Progenitor cell of endocrine pancreas (in vitro differentiated cells): ENCODE measurements around the gene CAMSAP1. TPM values are rescaled to one million over a fixed set of nuclear protein-coding genes. Genes with fewer than 3 reads are reported as not detected.
A peak's percentile ranks its signal among the peaks of the same experiment; 100 is the strongest.

Experiments
- DNase-seq: peaks from one replicate; pipeline ENCODE4 v3.0.0; 2021; ENCODE audit warnings: low spot score; ENCODE audit not compliant: unreplicated experiment
- H3K27ac Mint-ChIP-seq: 2 replicates; pipeline ENCODE4 v1.8.0; 2021; ENCODE audit warnings: mild to moderate bottlenecking, moderate library complexity, mixed read lengths
- H3K27me3 Mint-ChIP-seq: 2 replicates; pipeline ENCODE4 v1.8.0; 2021; ENCODE audit warnings: mixed read lengths
- H3K36me3 Mint-ChIP-seq: 2 replicates; pipeline ENCODE4 v1.8.0; 2022; ENCODE audit warnings: mixed read lengths; ENCODE audit not compliant: insufficient read depth
- H3K4me1 Mint-ChIP-seq: 2 replicates; pipeline ENCODE4 v1.8.0; 2021; ENCODE audit warnings: low read depth, mixed read lengths
- H3K4me3 Mint-ChIP-seq: 2 replicates; pipeline ENCODE4 v1.8.0; 2021; ENCODE audit warnings: low read depth, mild to moderate bottlenecking, moderate library complexity, mixed read lengths
- H3K9me3 Mint-ChIP-seq: 2 replicates; pipeline ENCODE4 v1.8.0; 2021; ENCODE audit warnings: low read depth, mixed read lengths
- total RNA-seq: library from RNA; stranded (reverse); gene quantifications from 2 replicates; pipeline ENCODE4 v1.2.1, GENCODE V29; 2021
- TF ChIP-seq, protein P1 (sequence below): fragments of 200-600 bp; sonication (generic); IDR thresholded peaks from one replicate; pipeline ENCODE4 v1.5.0; 2021; ENCODE audit warnings: antibody characterized with exemption, mild to moderate bottlenecking; ENCODE audit not compliant: unreplicated experiment

Gene CAMSAP1
- total RNA-seq, 1 donor from 2014 or later = 82.2 TPM

DNA sequence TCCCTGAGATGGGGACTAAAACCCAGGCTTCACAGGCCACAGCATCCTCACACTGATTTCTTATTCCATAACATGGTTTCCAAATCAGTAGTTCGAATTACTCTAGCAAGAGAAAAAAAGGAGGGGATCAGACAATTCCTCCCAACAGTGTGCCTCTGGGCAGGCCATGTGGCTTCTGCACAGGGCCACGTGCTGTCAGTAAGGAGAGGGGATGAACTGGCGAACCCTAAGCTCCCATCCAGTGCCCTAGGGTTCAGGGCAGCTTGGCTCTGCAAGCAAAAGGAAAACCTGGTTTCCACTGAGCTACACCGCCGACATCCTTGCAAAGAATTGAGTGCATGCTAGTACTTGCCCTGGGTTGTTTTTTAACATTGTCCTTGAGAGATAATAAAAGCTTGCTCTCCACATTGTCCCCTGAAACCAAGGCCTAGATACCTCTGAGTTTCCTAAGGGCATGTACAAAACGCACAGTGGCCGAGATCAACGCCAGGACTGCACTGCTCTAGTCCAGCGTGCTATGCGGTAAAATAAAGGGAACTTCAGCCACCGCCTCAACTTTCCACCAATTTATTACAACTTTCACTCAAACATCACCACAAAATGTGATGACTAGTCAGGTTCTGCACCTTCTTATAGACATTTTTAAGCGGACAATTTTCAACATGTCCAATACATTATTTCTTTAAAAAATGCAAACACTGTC lies 4.5 kb downstream of the CAMSAP1 start:
- peaks cover 20% of the 10 kb centered on the region for H3K4me1 Mint-ChIP-seq
- TF ChIP-seq, protein P1, sequence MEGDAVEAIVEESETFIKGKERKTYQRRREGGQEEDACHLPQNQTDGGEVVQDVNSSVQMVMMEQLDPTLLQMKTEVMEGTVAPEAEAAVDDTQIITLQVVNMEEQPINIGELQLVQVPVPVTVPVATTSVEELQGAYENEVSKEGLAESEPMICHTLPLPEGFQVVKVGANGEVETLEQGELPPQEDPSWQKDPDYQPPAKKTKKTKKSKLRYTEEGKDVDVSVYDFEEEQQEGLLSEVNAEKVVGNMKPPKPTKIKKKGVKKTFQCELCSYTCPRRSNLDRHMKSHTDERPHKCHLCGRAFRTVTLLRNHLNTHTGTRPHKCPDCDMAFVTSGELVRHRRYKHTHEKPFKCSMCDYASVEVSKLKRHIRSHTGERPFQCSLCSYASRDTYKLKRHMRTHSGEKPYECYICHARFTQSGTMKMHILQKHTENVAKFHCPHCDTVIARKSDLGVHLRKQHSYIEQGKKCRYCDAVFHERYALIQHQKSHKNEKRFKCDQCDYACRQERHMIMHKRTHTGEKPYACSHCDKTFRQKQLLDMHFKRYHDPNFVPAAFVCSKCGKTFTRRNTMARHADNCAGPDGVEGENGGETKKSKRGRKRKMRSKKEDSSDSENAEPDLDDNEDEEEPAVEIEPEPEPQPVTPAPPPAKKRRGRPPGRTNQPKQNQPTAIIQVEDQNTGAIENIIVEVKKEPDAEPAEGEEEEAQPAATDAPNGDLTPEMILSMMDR = no peak
- no peaks in the 10 kb centered on the region for H3K27me3 Mint-ChIP-seq
- peaks cover 24% of the 10 kb centered on the region for H3K9me3 Mint-ChIP-seq
- H3K4me3 Mint-ChIP-seq = no peak overlapping the region
- no peak for DNase-seq
- no peak overlapping the region for H3K27ac Mint-ChIP-seq
- H3K36me3 Mint-ChIP-seq = peaks cover 43% of the 10 kb centered on the region

DNA sequence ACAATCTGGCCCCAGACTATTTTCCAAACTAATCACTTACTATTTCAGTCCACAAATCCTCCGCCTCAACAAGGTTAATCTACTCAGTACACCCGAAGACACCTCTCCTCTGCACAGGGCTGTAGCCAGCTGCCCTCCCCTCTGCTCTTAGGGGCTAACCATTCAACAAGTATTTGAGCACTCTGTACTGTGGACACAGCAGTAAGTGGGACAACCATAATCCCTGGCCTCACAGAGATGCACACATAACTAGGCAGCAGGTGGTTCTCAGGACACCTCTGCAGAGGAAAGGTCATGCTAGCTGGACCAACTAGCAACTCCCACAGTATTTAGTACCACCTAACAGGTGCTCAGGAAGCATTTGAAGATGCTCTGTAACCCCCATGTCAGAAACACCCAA lies 5.5 kb downstream of the CAMSAP1 start:
- Mint-ChIP-seq H3K36me3 (peaks cover 48% of the 10 kb centered on the region), H3K27ac (peak overlapping the region; percentile 84), H3K4me1 (peaks cover 20% of the 10 kb centered on the region), H3K27me3 (no peaks in the 10 kb centered on the region), H3K4me3 (no peak overlapping the region), H3K9me3 (peaks cover 26% of the 10 kb centered on the region)
- TF ChIP-seq, protein P1 = no peak
- DNase-seq = no peak

DNA sequence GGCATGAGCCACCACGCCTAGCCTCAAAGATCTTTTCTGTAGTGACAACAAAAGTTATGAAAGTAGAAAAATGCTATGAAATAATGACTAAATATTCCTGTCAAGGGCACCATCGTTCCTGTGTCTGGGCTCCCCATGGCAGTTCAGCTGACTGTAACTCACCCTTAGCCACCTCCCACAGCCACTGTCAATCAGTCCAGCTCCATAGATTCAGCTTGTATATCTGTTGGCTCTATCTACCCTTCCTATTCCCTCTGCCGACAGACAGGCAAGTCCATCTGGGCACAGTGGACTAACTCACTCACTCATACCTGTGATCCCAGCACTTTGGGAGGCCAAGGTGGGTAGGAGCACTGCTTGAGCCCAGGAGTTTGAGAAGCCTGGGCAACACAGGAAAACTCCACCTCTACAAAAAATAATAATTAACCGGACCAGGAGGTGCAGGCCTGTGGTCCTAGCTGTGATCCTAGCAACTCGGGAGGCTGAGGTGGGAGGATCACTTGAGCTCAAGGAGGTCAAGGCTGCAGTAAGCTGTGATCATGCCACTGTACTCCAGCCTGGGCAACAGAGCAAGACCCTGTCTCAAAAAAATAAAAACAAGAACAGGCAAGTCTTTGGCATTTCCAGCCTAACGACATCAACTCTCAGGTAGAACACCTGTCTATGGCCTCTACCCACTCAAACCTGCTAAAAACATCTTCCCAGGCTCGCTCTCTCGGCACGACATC lies 6.2 kb downstream of the CAMSAP1 start:
- Mint-ChIP-seq H3K9me3 (peaks cover 29% of the 10 kb centered on the region), H3K27ac (peak overlapping the region; percentile 84)
- DNase-seq = no peak

DNA sequence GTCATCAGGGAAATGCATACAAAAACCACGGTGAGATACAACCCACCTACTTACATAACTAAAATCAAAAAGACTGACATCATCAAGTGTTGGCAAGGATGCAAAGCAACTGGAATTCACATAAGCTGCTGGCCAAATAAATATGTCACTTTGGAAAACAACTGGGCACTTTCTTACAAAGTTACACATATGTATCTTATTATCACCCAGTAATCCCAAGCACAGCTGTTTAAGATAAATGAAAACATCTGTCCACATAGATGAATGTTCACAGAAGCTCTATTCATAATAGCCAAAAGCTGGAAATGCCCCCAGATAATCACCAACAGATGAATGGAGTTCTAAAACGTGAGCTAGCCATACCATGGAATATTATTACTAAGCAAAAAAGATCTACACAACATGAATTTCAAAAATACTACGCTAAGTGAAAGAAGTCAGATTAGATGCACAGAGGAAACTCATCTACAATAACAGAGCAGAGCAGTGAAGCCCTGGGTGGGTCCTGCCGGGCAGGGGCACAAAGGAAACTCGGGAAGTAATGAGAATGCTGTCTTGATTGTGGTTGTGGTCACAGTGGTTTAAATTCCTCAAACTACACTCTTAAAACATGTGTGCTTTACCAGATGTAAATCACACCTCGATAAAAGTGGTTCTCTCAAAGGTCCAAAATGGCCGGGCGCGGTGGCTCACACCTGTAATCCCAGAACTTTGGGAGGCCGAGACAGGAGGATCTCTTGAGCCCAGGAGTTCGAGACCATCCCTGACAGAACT lies 8.5 kb downstream of the CAMSAP1 start:
- no peak for DNase-seq
- Mint-ChIP-seq H3K27me3 (no peaks in the 10 kb centered on the region), H3K4me3 (no peak overlapping the region), H3K4me1 (peaks cover 8% of the 10 kb centered on the region), H3K9me3 (peaks cover 37% of the 10 kb centered on the region), H3K27ac (peak overlapping the region; percentile 47), H3K36me3 (peaks cover 56% of the 10 kb centered on the region)
- TF ChIP-seq, protein P1 = no peak

More for the DNA sequence above, 6.2 kb downstream of the CAMSAP1 start:
- Mint-ChIP-seq H3K36me3 (peaks cover 51% of the 10 kb centered on the region), H3K4me3 (no peak overlapping the region), H3K4me1 (peaks cover 20% of the 10 kb centered on the region), H3K27me3 (no peaks in the 10 kb centered on the region)
- TF ChIP-seq, protein P1 = no peak

DNA sequence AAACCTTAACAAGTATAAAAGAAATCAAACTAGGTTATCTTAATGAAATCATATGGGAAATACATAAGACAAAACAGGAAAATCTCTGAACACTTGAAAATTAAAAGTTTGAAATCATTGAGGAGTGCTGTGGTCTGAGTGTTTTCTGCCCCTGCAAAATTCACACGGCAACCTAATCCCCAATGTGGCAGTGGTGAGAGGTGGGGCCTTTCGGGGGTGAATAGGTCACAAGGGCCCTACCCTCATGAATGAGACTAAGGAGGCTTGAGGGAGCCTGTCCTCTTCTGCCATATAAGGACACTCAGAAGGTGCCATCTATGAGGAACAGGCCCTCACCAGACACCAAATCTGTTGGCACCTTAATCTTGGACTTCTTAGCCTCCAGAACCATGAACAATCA lies 10.7 kb downstream of the CAMSAP1 start:
- peaks cover 35% of the 10 kb centered on the region for H3K9me3 Mint-ChIP-seq
- H3K27ac Mint-ChIP-seq = no peak overlapping the region
- H3K4me1 Mint-ChIP-seq = peaks cover 15% of the 10 kb centered on the region
- no peaks in the 10 kb centered on the region for H3K27me3 Mint-ChIP-seq
- no peak overlapping the region for H3K4me3 Mint-ChIP-seq
- H3K36me3 Mint-ChIP-seq = peaks cover 45% of the 10 kb centered on the region
- TF ChIP-seq, protein P1 = no peak
- no peak for DNase-seq
